Caco-2 (cell line): ENCODE data around the gene MADD. TPM values are rescaled to one million over a fixed set of nuclear protein-coding genes. Genes with fewer than 3 reads are reported as not detected.

Experiments used
- BruUV-seq: library from RNA; stranded (reverse); fragments of 400-500 nt; replicated peaks from 2 replicates; lab custom pipeline; 2021; lab: Mats Ljungman, UMichigan
- CTCF ChIA-PET: fragments of 300-600 bp; sonication (Branson Sonifier 250); formaldehyde crosslinking; loops from one replicate; lab custom pipeline; 2022; ENCODE audit warnings: antibody characterized with exemption; lab: Charles Lee
- POLR2A ChIA-PET: fragments of 300-600 bp; sonication (Branson Sonifier 250); formaldehyde crosslinking; loops from one replicate; lab custom pipeline; 2022; ENCODE audit warnings: antibody characterized with exemption; lab: Charles Lee
- DNase-seq, 2 experiments: peaks; one replicate each; pipeline versions ENCODE4 v3.0.0 to v3.0.0-alpha.2; 2020 to 2022
- H3K27me3 ChIP-seq: replicated peaks from 2 replicates; pipeline ENCODE4 v1.6.0; 2011; ENCODE audit warnings: low read length; ENCODE audit not compliant: control insufficient read depth, insufficient read depth
- H3K36me3 ChIP-seq: 2 replicates; pipeline ENCODE4 v1.5.1; 2011; ENCODE audit warnings: low read length; ENCODE audit not compliant: control insufficient read depth, insufficient read depth
- H3K4me1 ChIP-seq: fragments of 250-450 bp; sonication (Bioruptor Pico); 2 replicates; pipeline ENCODE4 v1.5.1; 2020; ENCODE audit warnings: mild to moderate bottlenecking
- H3K4me3 ChIP-seq: 2 replicates; pipeline ENCODE4 v1.5.1; 2011; ENCODE audit warnings: low read depth, mild to moderate bottlenecking, control low read depth, low read length
- H3K9me3 ChIP-seq: fragments of 250-450 bp; sonication (Bioruptor Pico); 2 replicates; pipeline ENCODE4 v1.5.1; 2020; ENCODE audit warnings: mild to moderate bottlenecking, moderate library complexity
- H3K27ac Mint-ChIP-seq: one replicate; pipeline ENCODE4 v1.8.0; 2022; ENCODE audit warnings: mixed read lengths; ENCODE audit not compliant: unreplicated experiment
- H3K27me3 Mint-ChIP-seq: one replicate; pipeline ENCODE4 v1.8.0; 2022; ENCODE audit warnings: mixed read lengths; ENCODE audit not compliant: insufficient read depth, unreplicated experiment
- H3K36me3 Mint-ChIP-seq: one replicate; pipeline ENCODE4 v1.8.0; 2022; ENCODE audit warnings: mild to moderate bottlenecking, mixed read lengths; ENCODE audit not compliant: insufficient read depth, unreplicated experiment
- H3K4me1 Mint-ChIP-seq: one replicate; pipeline ENCODE4 v1.8.0; 2022; ENCODE audit warnings: low read depth, mixed read lengths; ENCODE audit not compliant: unreplicated experiment
- H3K4me3 Mint-ChIP-seq: one replicate; pipeline ENCODE4 v1.8.0; 2022; ENCODE audit warnings: mild to moderate bottlenecking, moderate library complexity, mixed read lengths; ENCODE audit not compliant: unreplicated experiment
- H3K9me3 Mint-ChIP-seq: one replicate; pipeline ENCODE4 v1.8.0; 2022; ENCODE audit warnings: mixed read lengths; ENCODE audit not compliant: unreplicated experiment
- intact Hi-C: fragments of 100-400 bp; cut with micrococcal nuclease; formaldehyde crosslinking; loops from one replicate; pipeline ENCODE4 v1.10.0; 2022; ENCODE audit not compliant: unreplicated experiment
- total RNA-seq: library from RNA; stranded (reverse); gene quantifications from 2 replicates; pipeline ENCODE4 v1.2.3, GENCODE V29; 2022
- TF ChIP-seq, protein P1 (sequence below), 2 experiments: fragments of 200-600 bp in 1 of 2; IDR thresholded peaks; 1 replicate in 1 of 2; 2 replicates in 1 of 2; pipeline versions ENCODE4 v1.5.1 to v1.8.0; 2011 to 2022; ENCODE audit warnings: antibody characterized with exemption in 1 of 2, control low read depth in 1 of 2, inconsistent platforms in 1 of 2, low read depth in 1 of 2, low read length in 1 of 2, mild to moderate bottlenecking in 1 of 2, moderate library complexity in 1 of 2; ENCODE audit not compliant: insufficient read depth in 1 of 2, severe bottlenecking in 1 of 2, unreplicated experiment in 1 of 2

Gene MADD
- total RNA-seq, 1 experiment from 2014 or later, result 63.8 TPM

DNA sequence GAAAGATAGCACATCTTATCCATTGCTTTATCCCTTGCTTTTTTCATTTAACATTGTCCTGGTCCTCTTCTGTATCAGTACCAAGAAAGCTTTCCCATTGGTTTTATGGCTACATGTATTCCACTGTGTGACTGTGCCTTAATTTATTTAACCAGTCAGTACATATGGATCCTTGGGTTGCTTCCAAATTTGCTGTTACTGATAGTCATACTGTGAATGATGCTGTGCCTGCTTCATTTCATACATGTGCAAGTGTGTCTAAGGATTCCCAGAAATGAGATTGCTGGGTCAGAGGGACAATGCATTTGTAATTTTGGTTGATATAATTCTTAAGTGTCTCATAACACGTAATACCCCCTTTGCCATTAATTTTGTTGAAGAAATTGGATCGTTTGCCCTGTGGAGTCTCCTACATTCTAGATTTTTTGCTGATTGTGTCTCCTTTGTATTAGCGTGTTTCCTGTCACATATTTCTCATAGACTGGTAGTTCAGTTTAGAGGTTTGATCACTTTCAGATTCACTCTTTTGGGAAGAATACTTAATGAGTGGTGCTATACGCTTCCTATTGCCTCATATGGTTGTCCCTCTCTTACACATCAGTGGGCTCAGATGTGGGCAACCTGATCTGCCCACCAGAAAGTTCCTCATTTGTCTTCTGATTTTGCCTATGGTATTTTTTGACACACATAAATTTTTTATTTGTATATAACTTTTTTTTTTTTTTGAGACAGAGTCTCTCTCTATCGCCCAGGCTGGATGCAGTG lies 47.3 kb downstream of the MADD start:
- Mint-ChIP-seq H3K9me3 (no peaks in the 10 kb centered on the region), H3K27ac (no peak overlapping the region), H3K4me1 (no peaks in the 10 kb centered on the region), H3K36me3 (peaks cover 51% of the 10 kb centered on the region), H3K27me3 (no peaks in the 10 kb centered on the region), H3K4me3 (no peak overlapping the region)
- peaks cover 4% of the 10 kb centered on the region for H3K36me3 ChIP-seq
- intact Hi-C loops, result no loop called here
- no peaks in the 10 kb centered on the region for H3K9me3 ChIP-seq
- no TSS peak for BruUV-seq
- TF ChIP-seq, protein P1, sequence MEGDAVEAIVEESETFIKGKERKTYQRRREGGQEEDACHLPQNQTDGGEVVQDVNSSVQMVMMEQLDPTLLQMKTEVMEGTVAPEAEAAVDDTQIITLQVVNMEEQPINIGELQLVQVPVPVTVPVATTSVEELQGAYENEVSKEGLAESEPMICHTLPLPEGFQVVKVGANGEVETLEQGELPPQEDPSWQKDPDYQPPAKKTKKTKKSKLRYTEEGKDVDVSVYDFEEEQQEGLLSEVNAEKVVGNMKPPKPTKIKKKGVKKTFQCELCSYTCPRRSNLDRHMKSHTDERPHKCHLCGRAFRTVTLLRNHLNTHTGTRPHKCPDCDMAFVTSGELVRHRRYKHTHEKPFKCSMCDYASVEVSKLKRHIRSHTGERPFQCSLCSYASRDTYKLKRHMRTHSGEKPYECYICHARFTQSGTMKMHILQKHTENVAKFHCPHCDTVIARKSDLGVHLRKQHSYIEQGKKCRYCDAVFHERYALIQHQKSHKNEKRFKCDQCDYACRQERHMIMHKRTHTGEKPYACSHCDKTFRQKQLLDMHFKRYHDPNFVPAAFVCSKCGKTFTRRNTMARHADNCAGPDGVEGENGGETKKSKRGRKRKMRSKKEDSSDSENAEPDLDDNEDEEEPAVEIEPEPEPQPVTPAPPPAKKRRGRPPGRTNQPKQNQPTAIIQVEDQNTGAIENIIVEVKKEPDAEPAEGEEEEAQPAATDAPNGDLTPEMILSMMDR (IDR thresholded peaks at IDR 0.05; ENCODE audit: insufficient read depth in 1 of 2, low read depth in 1 of 2, low read length in 1 of 2, severe bottlenecking in 1 of 2, unreplicated experiment in 1 of 2), result no peak
- ChIA-PET POLR2A (no interaction called here), CTCF (no interaction called here)
- no peaks in the 10 kb centered on the region for H3K4me1 ChIP-seq
- H3K27me3 ChIP-seq, result no peaks in the 10 kb centered on the region
- no peak overlapping the region for H3K4me3 ChIP-seq
- DNase-seq, result no peak

DNA sequence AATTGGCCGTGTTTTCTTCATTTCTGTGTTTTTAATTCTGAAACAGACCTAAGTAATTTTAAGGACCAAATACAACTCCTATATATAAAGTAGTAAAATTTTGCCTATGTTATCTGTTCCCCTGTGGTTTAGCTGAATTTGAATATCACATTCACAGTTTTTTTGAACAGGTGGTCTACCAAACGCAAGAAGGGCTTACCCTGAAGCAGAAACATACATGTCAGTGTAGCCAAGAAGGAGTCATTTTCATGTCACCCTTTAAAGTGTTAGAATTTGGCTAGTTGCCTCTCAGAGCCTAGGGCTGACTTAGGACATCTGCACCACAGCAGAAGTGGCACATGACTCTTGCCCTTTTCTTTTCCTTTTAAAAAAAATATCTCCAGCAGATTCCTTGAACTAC lies 48.2 kb downstream of the MADD start:
- TF ChIP-seq, protein P1 (IDR thresholded peaks at IDR 0.05; ENCODE audit: insufficient read depth in 1 of 2, low read depth in 1 of 2, low read length in 1 of 2, severe bottlenecking in 1 of 2, unreplicated experiment in 1 of 2), result no peak
- ChIA-PET POLR2A (no interaction called here), CTCF (no interaction called here)
- H3K36me3 Mint-ChIP-seq, result peaks cover 42% of the 10 kb centered on the region
- H3K27me3 ChIP-seq, result no peaks in the 10 kb centered on the region
- H3K27me3 Mint-ChIP-seq, result no peaks in the 10 kb centered on the region
- peaks cover 4% of the 10 kb centered on the region for H3K36me3 ChIP-seq
- H3K4me3 Mint-ChIP-seq, result no peak overlapping the region
- no peak for DNase-seq
- no peak overlapping the region for H3K4me3 ChIP-seq
- intact Hi-C loops, result no loop called here
- no peaks in the 10 kb centered on the region for H3K4me1 Mint-ChIP-seq
- no peaks in the 10 kb centered on the region for H3K9me3 Mint-ChIP-seq
- BruUV-seq, result no TSS peak
- H3K4me1 ChIP-seq, result no peaks in the 10 kb centered on the region
- H3K9me3 ChIP-seq, result no peaks in the 10 kb centered on the region
- no peak overlapping the region for H3K27ac Mint-ChIP-seq

DNA sequence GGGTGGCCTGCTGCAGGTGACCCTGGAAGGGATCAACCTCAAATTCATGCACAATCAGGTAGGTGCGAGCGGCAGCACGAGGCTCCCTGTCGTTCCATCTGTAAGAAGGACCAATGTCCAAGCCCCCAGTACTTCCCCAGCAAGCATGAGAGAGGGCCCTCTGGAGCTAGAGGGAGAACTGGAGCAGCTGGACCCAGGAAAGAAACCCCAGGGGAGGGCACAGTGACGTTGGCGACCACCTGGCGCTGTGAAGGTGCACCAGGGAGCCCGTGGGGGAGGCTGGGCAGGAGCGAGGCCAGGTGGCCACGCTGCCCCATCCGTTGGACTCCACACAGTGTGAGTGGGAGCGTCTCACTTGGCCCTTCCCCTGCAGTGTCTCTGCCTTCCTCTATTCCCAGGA lies 54.6 kb downstream of the MADD start:
- ChIA-PET CTCF (no interaction called here), POLR2A (interaction anchor here (0.5 kb wide), 1 partner anchor 17 kb away, joined by 5 read pairs; no protein-coding TSS in a partner anchor)
- no peak for DNase-seq
- no peaks in the 10 kb centered on the region for H3K27me3 Mint-ChIP-seq
- no peak overlapping the region for H3K4me3 ChIP-seq
- H3K9me3 Mint-ChIP-seq, result no peaks in the 10 kb centered on the region
- no peaks in the 10 kb centered on the region for H3K9me3 ChIP-seq
- peaks cover 30% of the 10 kb centered on the region for H3K36me3 Mint-ChIP-seq
- peaks cover 5% of the 10 kb centered on the region; the same call in 1 of the 2 replicates for H3K36me3 ChIP-seq
- TF ChIP-seq, protein P1 (IDR thresholded peaks at IDR 0.05; ENCODE audit: insufficient read depth in 1 of 2, low read depth in 1 of 2, low read length in 1 of 2, severe bottlenecking in 1 of 2, unreplicated experiment in 1 of 2), result no peak
- no peak overlapping the region for H3K4me3 Mint-ChIP-seq
- intact Hi-C loops, result no loop called here
- no peaks in the 10 kb centered on the region for H3K4me1 Mint-ChIP-seq
- H3K4me1 ChIP-seq, result no peaks in the 10 kb centered on the region
- H3K27ac Mint-ChIP-seq, result peak overlapping the region; percentile 2
- H3K27me3 ChIP-seq, result no peaks in the 10 kb centered on the region
- no TSS peak for BruUV-seq
